Astrocyte of the cerebellum (primary cell): ENCODE measurements around the gene NUDT3.

Experiments
- DNase-seq: peaks from one replicate; pipeline ENCODE4 v3.0.0-alpha.2; 2011; ENCODE audit warnings: low read depth
- H3K4me3 ChIP-seq: 2 replicates; pipeline ENCODE4 v1.5.1; 2011; ENCODE audit warnings: mild to moderate bottlenecking, low read depth, low read length, moderate library complexity
- CTCF ChIP-seq: IDR thresholded peaks from 2 replicates; pipeline ENCODE4 v1.5.1; 2012; ENCODE audit warnings: low read length, low read depth, moderate library complexity, mild to moderate bottlenecking; ENCODE audit errors: missing control alignments
- in situ Hi-C: cut with HindIII; loops from 2 replicates; pipeline ENCODE4 v1.10.0; 2017; ENCODE audit warnings: low sequenced_read_pairs

Gene NUDT3

GRCh38 chr6:34305982-34306708 lies 86.3 kb downstream of the NUDT3 start:
- no peak overlapping the region for H3K4me3 ChIP-seq
- TF ChIP-seq CTCF, result no peak
- peak; percentile 49 for DNase-seq
- in situ Hi-C loops, result no loop called here

- in situ Hi-C loops, result no loop called here
- no peak overlapping the region for H3K4me3 ChIP-seq
- no peak for DNase-seq
- no peak for TF ChIP-seq CTCF
These were observed 87.0 kb downstream of the NUDT3 start for GRCh38 chr6:34305497-34305896.

- in situ Hi-C loops, result no loop called here
- H3K4me3 ChIP-seq, result no peak overlapping the region
- no peak for TF ChIP-seq CTCF
- no peak for DNase-seq
These were observed 88.3 kb downstream of the NUDT3 start for GRCh38 chr6:34304164-34304563.

- no peak for DNase-seq
- in situ Hi-C loops, result no loop called here
- TF ChIP-seq CTCF, result no peak
- no peak overlapping the region for H3K4me3 ChIP-seq
These were observed 89.5 kb downstream of the NUDT3 start for GRCh38 chr6:34302929-34303328.

GRCh38 chr6:34301408-34301807 lies 91.1 kb downstream of the NUDT3 start:
- in situ Hi-C loops, result no loop called here
- H3K4me3 ChIP-seq, result no peak overlapping the region
- no peak for TF ChIP-seq CTCF
- DNase-seq, result peak; percentile 37

- in situ Hi-C loops, result no loop called here
- no peak for DNase-seq
- TF ChIP-seq CTCF, result no peak
- no peak overlapping the region for H3K4me3 ChIP-seq
These were observed 92.1 kb downstream of the NUDT3 start for GRCh38 chr6:34300332-34300751.
